ENCODE measurements around the gene ZNF311. TPM values are rescaled to one million over a fixed set of nuclear protein-coding genes. Genes with fewer than 3 reads are reported as not detected.

The ZNF311 gene
- total and polyA plus RNA-seq, 2 of the 13 experiments (the other 11 are each of a cell fraction or from before 2014, with no cell fraction given), result not detected

GRCh38 chr6:28947831-28948270 is 57.3 kb downstream of the ZNF311 start (continued):
- TF ChIP-seq, protein P1, sequence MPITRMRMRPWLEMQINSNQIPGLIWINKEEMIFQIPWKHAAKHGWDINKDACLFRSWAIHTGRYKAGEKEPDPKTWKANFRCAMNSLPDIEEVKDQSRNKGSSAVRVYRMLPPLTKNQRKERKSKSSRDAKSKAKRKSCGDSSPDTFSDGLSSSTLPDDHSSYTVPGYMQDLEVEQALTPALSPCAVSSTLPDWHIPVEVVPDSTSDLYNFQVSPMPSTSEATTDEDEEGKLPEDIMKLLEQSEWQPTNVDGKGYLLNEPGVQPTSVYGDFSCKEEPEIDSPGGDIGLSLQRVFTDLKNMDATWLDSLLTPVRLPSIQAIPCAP (CRISPR knock-in tag; IDR thresholded peaks at IDR 0.05; ENCODE audit: low read depth), result no peak
- TF ChIP-seq ATAD3A (CRISPR knock-in tag; IDR thresholded peaks at IDR 0.05) (no peak), GTF3A (CRISPR knock-in tag; conservative IDR thresholded peaks at IDR 0.05) (no peak), LCORL (IDR thresholded peaks at IDR 0.05) (no peak; the same call in 1 of the 2 replicates), LCORL (CRISPR knock-in tag; IDR thresholded peaks at IDR 0.05) (no peak), RFX3 (CRISPR knock-in tag; IDR thresholded peaks at IDR 0.05) (no peak), RNF2 (conservative IDR thresholded peaks at IDR 0.05; ENCODE audit: low read depth) (no peak), HOXA9 (CRISPR knock-in tag; IDR thresholded peaks at IDR 0.05; ENCODE audit: borderline replicate concordance) (no peak), ZNF839 (CRISPR knock-in tag; IDR thresholded peaks at IDR 0.05; ENCODE audit: borderline replicate concordance) (no peak), SNRNP70 (IDR thresholded peaks at IDR 0.05; ENCODE audit: low read depth, low read length) (no peak), ZNF776 (CRISPR knock-in tag; IDR thresholded peaks at IDR 0.05) (no peak), ZNF280D (CRISPR knock-in tag; IDR thresholded peaks at IDR 0.05) (no peak), MXD4 (CRISPR knock-in tag; IDR thresholded peaks at IDR 0.05) (no peak), JUN (CRISPR knock-in tag; IDR thresholded peaks at IDR 0.05) (peak; percentile 87), ATF7-NPFF (CRISPR knock-in tag; IDR thresholded peaks at IDR 0.05; ENCODE audit: low read depth) (no peak), NR1H2 (CRISPR knock-in tag; IDR thresholded peaks at IDR 0.05; ENCODE audit: borderline replicate concordance, low read depth) (no peak), ZSCAN29 (CRISPR knock-in tag; conservative IDR thresholded peaks at IDR 0.05) (no peak), FUBP1 (CRISPR knock-in tag; IDR thresholded peaks at IDR 0.05; ENCODE audit: borderline replicate concordance) (no peak)
- TF ChIP-seq, protein P2, sequence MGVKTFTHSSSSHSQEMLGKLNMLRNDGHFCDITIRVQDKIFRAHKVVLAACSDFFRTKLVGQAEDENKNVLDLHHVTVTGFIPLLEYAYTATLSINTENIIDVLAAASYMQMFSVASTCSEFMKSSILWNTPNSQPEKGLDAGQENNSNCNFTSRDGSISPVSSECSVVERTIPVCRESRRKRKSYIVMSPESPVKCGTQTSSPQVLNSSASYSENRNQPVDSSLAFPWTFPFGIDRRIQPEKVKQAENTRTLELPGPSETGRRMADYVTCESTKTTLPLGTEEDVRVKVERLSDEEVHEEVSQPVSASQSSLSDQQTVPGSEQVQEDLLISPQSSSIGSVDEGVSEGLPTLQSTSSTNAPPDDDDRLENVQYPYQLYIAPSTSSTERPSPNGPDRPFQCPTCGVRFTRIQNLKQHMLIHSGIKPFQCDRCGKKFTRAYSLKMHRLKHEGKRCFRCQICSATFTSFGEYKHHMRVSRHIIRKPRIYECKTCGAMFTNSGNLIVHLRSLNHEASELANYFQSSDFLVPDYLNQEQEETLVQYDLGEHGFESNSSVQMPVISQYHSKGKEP (CRISPR knock-in tag; IDR thresholded peaks at IDR 0.05), result no peak
- TF ChIP-seq, protein P3, sequence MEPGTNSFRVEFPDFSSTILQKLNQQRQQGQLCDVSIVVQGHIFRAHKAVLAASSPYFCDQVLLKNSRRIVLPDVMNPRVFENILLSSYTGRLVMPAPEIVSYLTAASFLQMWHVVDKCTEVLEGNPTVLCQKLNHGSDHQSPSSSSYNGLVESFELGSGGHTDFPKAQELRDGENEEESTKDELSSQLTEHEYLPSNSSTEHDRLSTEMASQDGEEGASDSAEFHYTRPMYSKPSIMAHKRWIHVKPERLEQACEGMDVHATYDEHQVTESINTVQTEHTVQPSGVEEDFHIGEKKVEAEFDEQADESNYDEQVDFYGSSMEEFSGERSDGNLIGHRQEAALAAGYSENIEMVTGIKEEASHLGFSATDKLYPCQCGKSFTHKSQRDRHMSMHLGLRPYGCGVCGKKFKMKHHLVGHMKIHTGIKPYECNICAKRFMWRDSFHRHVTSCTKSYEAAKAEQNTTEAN (CRISPR knock-in tag; conservative IDR thresholded peaks at IDR 0.05), result 0 out of 2 replicates have a peak, but pooled peaks have one; percentile 51
